ENCODE measurements around the gene OSBPL8. TPM values are rescaled to one million over a fixed set of nuclear protein-coding genes. Genes with fewer than 3 reads are reported as not detected.
"Not testable (repeated sequence)": the region's sequence is repeated elsewhere in the genome, so short reads cannot be mapped to it uniquely, and the experiment has no call there.

Gene OSBPL8
- total RNA-seq, 1 experiment from 2014 or later, result 43.7 TPM

- DNase-seq, result no peak
- no peaks in the 10 kb centered on the region for H3K9me3 ChIP-seq
- peaks cover 11% of the 10 kb centered on the region for H3K36me3 ChIP-seq
- H3K4me3 ChIP-seq, result no peak overlapping the region
- H3K27me3 ChIP-seq, result no peaks in the 10 kb centered on the region
These were observed 180.3 kb downstream of the OSBPL8 start for GRCh38 chr12:76379261-76379660.

- H3K9me3 ChIP-seq, H3K27me3 ChIP-seq, DNase-seq, H3K4me3 ChIP-seq: not testable (repeated sequence)
- H3K36me3 ChIP-seq, result peaks cover 13% of the 10 kb centered on the region
These were observed 182.7 kb downstream of the OSBPL8 start for GRCh38 chr12:76376876-76377275.

DNA sequence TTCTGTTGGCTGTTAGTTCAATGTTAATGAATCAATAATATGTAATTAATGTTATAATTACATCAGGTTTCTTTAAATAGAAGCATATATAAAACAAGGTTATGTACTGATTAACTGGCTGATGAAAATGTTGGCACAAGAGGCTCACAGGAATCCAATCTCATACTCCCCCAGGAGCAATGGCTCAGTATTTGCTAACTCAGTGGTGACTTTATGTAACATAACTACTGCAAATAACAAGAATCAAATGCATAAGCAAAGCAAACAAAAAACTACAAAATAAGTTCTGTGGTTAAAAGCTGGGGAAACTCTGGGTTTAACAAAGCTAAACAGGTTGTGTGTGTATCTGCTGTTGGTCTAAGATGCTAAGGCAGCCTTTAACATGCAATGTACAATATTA, 183.6 kb downstream of the OSBPL8 start:
- H3K4me3 ChIP-seq, result no peak overlapping the region
- H3K36me3 ChIP-seq, result peaks cover 13% of the 10 kb centered on the region
- H3K9me3 ChIP-seq, result no peaks in the 10 kb centered on the region
- no peaks in the 10 kb centered on the region for H3K27me3 ChIP-seq
- no peak for DNase-seq

DNA sequence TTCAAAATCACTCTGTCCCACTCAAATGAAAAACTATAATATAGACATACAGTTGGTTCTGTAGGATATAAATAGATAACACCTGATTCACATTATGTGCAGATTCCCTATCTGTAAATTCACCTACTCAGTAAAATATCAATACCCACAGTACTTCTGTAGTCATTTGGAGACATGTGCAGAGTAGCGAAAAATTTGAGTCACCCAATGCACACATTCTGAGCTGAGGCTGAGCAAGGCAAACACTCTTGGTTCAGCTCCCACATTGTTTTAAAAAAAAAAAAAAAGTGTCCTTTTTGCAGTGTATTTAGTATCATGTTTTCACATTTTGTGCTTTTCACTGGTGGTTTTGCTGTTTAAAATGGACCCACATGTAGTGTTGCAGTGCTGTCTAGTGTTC, 184.1 kb downstream of the OSBPL8 start:
- H3K36me3 ChIP-seq, result peaks cover 13% of the 10 kb centered on the region
- DNase-seq, result no peak
- no peak overlapping the region for H3K4me3 ChIP-seq
- H3K27me3 ChIP-seq, result no peaks in the 10 kb centered on the region
- no peaks in the 10 kb centered on the region for H3K9me3 ChIP-seq

DNA sequence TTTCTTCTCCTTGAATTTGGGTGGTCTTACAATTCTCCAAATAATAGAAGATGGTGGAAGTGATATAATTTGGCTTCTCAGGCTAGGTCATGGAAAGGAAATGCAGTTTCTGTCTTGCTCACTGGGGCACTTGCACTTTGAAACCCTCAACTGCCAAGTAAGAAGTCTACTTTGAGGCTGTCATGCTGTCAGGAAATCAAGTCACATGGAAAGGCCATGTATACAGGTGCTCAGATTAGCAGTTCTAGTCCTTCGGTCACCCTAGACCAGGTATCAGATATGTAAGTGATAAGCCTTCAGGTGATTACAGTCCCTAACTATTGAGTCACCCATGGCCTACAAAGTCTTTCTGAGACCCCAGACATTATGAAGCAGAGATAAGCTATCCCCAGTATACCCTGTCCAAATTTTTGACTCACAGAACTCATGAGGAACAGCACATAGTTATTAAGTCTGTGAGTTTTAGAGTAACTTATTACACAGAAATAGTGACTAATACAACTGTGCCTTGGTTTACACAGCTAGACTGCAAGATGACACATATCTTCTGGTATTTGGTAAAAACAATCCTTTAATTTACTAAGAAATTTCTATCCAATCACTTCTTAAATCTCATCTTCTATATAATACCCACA, 185.1 kb downstream of the OSBPL8 start:
- H3K27me3 ChIP-seq, result no peaks in the 10 kb centered on the region
- no peak for DNase-seq
- H3K36me3 ChIP-seq, result peaks cover 18% of the 10 kb centered on the region
- H3K9me3 ChIP-seq, result no peaks in the 10 kb centered on the region
- H3K4me3 ChIP-seq, result no peak overlapping the region

DNA sequence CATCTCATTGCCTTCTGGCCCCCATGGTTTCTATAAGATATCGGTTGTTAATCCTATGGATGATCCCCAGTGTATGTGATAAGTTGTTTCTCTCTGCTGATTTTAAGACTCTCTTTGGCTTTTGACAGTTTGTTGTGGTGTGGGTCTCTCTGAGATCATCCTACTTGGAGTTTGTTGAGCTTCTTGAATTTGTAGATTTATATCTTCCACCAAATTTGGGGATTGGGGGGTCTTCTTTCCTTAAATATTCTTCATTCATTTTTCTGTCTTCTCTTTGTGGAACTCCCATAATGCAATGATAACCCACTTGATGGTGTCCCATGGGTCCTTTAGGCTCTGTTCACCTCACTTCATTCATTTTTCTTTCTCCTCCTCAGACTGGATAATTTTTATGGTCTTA, 191.3 kb downstream of the OSBPL8 start:
- H3K36me3 ChIP-seq, result peaks cover 38% of the 10 kb centered on the region
- DNase-seq, result no peak

GRCh38 chr12:76366163-76366562, 193.4 kb downstream of the OSBPL8 start:
- peaks cover 9% of the 10 kb centered on the region for H3K9me3 ChIP-seq
- H3K36me3 ChIP-seq, result peaks cover 38% of the 10 kb centered on the region
- H3K4me3 ChIP-seq, result no peak overlapping the region
- H3K27me3 ChIP-seq, result no peaks in the 10 kb centered on the region; the same call in 1 of the 2 replicates
- no peak for DNase-seq

More for the DNA sequence above, 191.3 kb downstream of the OSBPL8 start:
- H3K4me3 ChIP-seq, result no peak overlapping the region
- H3K9me3 ChIP-seq, result peaks cover 9% of the 10 kb centered on the region
- no peaks in the 10 kb centered on the region; the same call in 1 of the 2 replicates for H3K27me3 ChIP-seq

GRCh38 chr12:76364131-76364530, 195.4 kb downstream of the OSBPL8 start:
- H3K4me3 ChIP-seq, H3K9me3 ChIP-seq, H3K27me3 ChIP-seq, DNase-seq: not testable (repeated sequence)
- H3K36me3 ChIP-seq, result peaks cover 30% of the 10 kb centered on the region

GRCh38 chr12:76360316-76360715, 199.3 kb downstream of the OSBPL8 start:
- H3K36me3 ChIP-seq, result peaks cover 6% of the 10 kb centered on the region

DNA sequence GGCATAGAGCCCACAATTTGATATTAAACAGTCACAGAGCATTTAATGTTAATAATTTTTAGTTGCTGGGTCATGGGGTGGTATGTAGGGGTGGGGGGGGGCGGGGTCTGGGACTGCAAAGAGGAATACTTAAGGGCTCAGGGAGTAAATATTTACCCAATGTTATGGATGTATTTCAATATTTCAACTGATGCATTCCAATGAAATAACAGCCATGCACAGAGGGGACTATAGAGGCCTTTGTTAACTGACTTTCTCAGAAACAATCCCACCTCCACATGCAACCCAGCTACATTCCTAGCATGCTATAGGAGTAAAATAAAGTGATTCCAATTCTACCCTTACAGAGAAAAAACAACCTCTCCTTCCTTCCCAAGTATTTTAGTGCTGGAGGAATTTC, 203.5 kb downstream of the OSBPL8 start:
- H3K36me3 ChIP-seq, result peaks cover 6% of the 10 kb centered on the region
- H3K9me3 ChIP-seq, result no peaks in the 10 kb centered on the region
- H3K4me3 ChIP-seq, result no peak overlapping the region
- no peaks in the 10 kb centered on the region for H3K27me3 ChIP-seq
- DNase-seq, result no peak

More at GRCh38 chr12:76360316-76360715, 199.3 kb downstream of the OSBPL8 start:
- no peak overlapping the region for H3K4me3 ChIP-seq
- H3K27me3 ChIP-seq, result no peaks in the 10 kb centered on the region
- H3K9me3 ChIP-seq, result no peaks in the 10 kb centered on the region; the same call in 1 of the 2 replicates
- no peak for DNase-seq

DNA sequence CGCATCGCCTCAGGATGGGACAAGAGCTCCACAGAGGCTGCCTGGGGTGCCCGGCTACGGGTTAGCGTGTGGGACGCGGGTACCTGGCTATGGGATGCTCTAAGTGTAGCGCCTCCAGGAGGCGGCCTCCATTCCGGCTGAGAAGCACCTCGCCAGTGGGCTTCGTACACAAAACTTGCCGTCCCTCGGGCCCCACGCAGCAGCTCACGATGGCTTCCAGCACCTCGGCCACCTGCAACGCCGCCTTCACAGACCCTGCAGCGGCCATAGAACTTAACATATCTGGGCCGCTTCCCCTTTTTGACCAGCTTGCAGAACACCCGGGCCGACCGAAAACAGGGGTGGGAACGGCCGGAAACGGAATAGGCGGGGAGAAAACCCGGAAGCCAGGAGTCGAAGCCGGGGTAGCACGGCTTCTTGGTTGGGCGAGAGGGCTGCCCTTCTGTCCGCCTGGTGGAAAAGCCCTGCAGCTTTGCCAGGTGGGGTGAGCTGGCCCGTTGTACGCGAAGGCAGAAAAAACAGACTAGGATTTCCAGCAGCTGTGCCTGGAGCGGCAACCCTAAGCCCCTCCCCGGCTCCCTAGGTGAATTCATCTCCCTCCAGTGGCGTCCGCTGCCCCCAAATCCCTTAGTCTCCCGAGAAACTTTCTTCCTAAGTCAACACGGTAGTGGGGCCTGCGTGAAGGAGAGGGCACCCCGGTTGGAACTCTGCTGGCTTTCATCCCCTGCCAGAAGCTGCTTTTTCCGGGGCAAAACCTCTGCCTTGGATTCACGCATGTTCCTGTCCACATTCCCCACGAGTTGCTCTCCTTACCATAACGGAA, 211.3 kb downstream of the OSBPL8 start, which contains the start of gene BBS10:
Gene BBS10 (minus strand): TSS at position 337 of the 823 bp plus-strand sequence. CDS start 57 bp downstream, at position 280.
- H3K4me3 ChIP-seq, result peak within 1 kb of the TSS; percentile 63
- peaks cover 6% of the 10 kb centered on the region; the same call in 1 of the 2 replicates for H3K36me3 ChIP-seq
- H3K27me3 ChIP-seq, result no peaks in the 10 kb centered on the region
- H3K9me3 ChIP-seq, result no peaks in the 10 kb centered on the region
- peak; percentile 95 for DNase-seq

GRCh38 chr12:76346798-76347420, 212.7 kb downstream of the OSBPL8 start:
- H3K4me3 ChIP-seq, result peak overlapping the region; percentile 63
- DNase-seq, result peak; percentile 23
- peaks cover 6% of the 10 kb centered on the region; the same call in 1 of the 2 replicates for H3K36me3 ChIP-seq
- H3K9me3 ChIP-seq, result no peaks in the 10 kb centered on the region
- no peaks in the 10 kb centered on the region for H3K27me3 ChIP-seq

GRCh38 chr12:76346236-76346635, 213.3 kb downstream of the OSBPL8 start:
- no peak for DNase-seq
- peaks cover 6% of the 10 kb centered on the region; the same call in 1 of the 2 replicates for H3K36me3 ChIP-seq
- H3K27me3 ChIP-seq, result no peaks in the 10 kb centered on the region
- H3K4me3 ChIP-seq, result no peak overlapping the region
- H3K9me3 ChIP-seq, result no peaks in the 10 kb centered on the region

GRCh38 chr12:76345569-76345968, 214.0 kb downstream of the OSBPL8 start:
- no peak for DNase-seq
- H3K27me3 ChIP-seq, result no peaks in the 10 kb centered on the region
- H3K9me3 ChIP-seq, result no peaks in the 10 kb centered on the region
- peaks cover 6% of the 10 kb centered on the region; the same call in 1 of the 2 replicates for H3K36me3 ChIP-seq
- H3K4me3 ChIP-seq, result no peak overlapping the region

GRCh38 chr12:76341436-76342030, 218.0 kb downstream of the OSBPL8 start:
- Histone ChIP-seq H3K4me3 (no peak overlapping the region), H3K27me3 (no peaks in the 10 kb centered on the region), H3K9me3 (no peaks in the 10 kb centered on the region), H3K36me3 (peaks cover 5% of the 10 kb centered on the region; the same call in 1 of the 2 replicates)
- DNase-seq, result no peak

- Histone ChIP-seq H3K4me3 (no peak overlapping the region), H3K9me3 (no peaks in the 10 kb centered on the region), H3K36me3 (no peaks in the 10 kb centered on the region; the same call in 1 of the 2 replicates), H3K27me3 (no peaks in the 10 kb centered on the region)
- no peak for DNase-seq
These were observed 218.7 kb downstream of the OSBPL8 start for GRCh38 chr12:76340680-76341435.

Data from MG63 (cell line).